Duodenal mucosa (tissue), 2 donors: ENCODE measurements around the gene TMEM182.

ENCODE experiments used
- H3K27ac ChIP-seq: one replicate; pipeline ENCODE4 v1.7.0; 2013; ENCODE audit warnings: low read depth, low read length
- H3K27me3 ChIP-seq, 2 donors: one replicate each; pipeline ENCODE4 v1.7.0; 2013; ENCODE audit warnings: low read length in 2 of 2, control low read depth in 1 of 2; ENCODE audit not compliant: insufficient read depth in 2 of 2, control insufficient read depth in 1 of 2
- H3K36me3 ChIP-seq, 2 donors: one replicate each; pipeline ENCODE4 v1.7.0; 2013; ENCODE audit warnings: low read length in 2 of 2, control low read depth in 1 of 2; ENCODE audit not compliant: insufficient read depth in 2 of 2, control insufficient read depth in 1 of 2
- H3K4me1 ChIP-seq, 2 donors: one replicate each; pipeline ENCODE4 v1.7.0; 2013; ENCODE audit warnings: low read length in 2 of 2, control low read depth in 1 of 2; ENCODE audit not compliant: insufficient read depth in 2 of 2, control insufficient read depth in 1 of 2
- H3K4me3 ChIP-seq, 2 donors: one replicate each; pipeline ENCODE4 v1.7.0; 2013; ENCODE audit warnings: low read length in 2 of 2, low read depth in 1 of 2
- H3K9ac ChIP-seq, 2 donors: one replicate each; pipeline ENCODE4 v1.7.0; 2013; ENCODE audit warnings: low read length in 2 of 2, low read depth in 1 of 2
- H3K9me3 ChIP-seq, 2 donors: one replicate each; pipeline ENCODE4 v1.7.0; 2013; ENCODE audit warnings: low read length in 2 of 2, control low read depth in 1 of 2; ENCODE audit not compliant: control insufficient read depth in 1 of 2

Gene TMEM182

DNA sequence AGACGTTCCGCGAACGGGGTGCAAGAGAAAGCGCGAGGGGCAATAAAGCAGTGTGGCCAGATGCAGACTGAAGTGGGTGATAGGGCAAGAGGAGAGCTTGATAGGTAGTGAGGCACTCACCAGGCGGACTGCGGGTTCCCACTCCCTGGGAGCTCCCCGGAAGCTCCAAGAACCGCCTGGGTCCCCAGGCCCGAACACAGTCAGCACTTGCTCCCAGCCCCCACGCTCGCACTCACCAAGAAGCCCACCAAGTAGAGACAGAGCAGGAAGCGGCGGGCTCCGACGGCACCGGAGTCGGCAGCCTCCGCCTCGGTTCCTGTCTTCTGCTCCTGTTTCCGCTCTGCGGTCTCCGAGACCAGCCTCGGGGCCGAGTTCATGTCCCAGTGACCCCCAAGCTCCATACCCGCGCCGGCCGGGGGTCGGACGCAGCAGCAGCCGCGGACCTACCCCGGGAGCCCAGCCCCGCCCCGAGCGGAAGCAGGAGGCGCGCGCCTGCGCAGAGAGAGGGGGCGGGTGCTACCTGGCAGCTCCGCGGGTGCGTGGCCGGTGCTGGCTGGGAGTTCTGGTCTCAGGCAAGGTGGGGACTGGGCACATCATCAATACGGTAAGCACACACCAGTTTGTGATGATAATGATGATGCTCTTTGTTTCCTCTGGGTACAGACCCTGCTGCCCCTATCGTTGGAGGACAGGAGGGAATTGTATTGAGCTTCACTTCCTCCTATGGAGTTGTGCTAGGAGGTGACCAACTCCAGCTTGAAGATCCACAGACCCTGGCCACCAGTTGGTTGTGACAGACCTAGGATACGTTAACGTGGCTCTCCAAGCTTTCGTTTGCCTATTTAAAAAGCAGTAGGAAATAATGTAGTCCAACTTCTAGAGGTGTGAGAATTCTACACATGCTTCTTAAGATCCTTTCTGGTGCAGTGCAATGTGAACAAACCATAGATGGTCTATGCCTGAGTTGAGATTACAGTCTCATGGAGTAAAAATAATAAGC, 25.1 kb upstream of the TMEM182 start:
- peak overlapping the region; percentile 74 for H3K27ac ChIP-seq
- H3K4me1 ChIP-seq = peaks cover 25% of the 10 kb centered on the region in 2 donors

DNA sequence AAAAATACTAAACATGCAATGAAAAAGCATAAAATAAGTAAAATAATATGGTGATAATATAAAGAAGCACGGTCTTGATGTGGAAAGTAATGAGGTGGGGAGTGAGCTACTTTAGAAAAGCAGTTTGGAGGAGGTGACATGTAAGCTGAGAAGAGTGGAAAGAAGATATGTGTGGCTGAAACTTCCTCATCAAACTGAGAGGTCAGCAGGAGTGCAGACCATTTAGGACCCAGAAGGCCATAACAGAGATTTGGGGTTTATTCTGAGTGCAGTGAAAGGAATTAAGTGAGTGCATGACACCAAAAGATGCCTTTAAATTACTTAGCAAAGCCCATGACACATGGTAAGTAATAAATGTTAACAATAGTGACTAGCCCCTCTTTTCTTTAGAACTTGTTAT, 24.4 kb upstream of the TMEM182 start:
- H3K9ac ChIP-seq = peak overlapping the region in 1 of 2 donors; percentile 93
- no peaks in the 10 kb centered on the region for H3K36me3 ChIP-seq
- H3K4me1 ChIP-seq = peaks cover 25% of the 10 kb centered on the region in 2 donors
- no peak overlapping the region for H3K27ac ChIP-seq
- H3K9me3 ChIP-seq = no peaks in the 10 kb centered on the region
- H3K27me3 ChIP-seq = no peaks in the 10 kb centered on the region
- H3K4me3 ChIP-seq = peak overlapping the region; percentile 89 to 95

More for the DNA sequence above, 25.1 kb upstream of the TMEM182 start:
- Histone ChIP-seq H3K9me3 (no peaks in the 10 kb centered on the region), H3K36me3 (peaks cover 2 to 5% of the 10 kb centered on the region in 2 donors), H3K27me3 (no peaks in the 10 kb centered on the region), H3K4me3 (peak overlapping the region; percentile 89 to 95), H3K9ac (peak overlapping the region; percentile 90 to 93)

DNA sequence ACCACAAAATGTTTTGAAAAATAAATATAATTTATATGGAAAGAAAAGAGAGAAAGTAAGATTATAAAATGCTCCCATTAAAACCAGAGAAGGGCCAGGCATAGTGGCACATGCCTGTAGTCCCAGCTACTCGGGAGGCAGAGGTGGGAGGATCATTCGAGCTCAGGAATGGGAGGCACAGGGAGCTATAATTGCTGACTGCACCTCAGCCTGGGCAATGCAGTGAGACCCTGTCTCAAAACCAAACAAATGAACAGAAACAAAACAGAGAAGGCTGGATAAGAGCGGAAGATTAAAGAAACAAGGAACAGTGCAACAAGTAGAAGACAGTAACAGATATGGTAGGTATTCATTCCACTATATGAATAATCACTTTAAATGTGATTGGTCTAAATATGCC, 18.6 kb upstream of the TMEM182 start:
- no peak overlapping the region for H3K4me3 ChIP-seq
- no peaks in the 10 kb centered on the region for H3K4me1 ChIP-seq
- H3K27ac ChIP-seq = no peak overlapping the region
- no peaks in the 10 kb centered on the region for H3K36me3 ChIP-seq
- H3K9me3 ChIP-seq = no peaks in the 10 kb centered on the region
- no peaks in the 10 kb centered on the region for H3K27me3 ChIP-seq
- H3K9ac ChIP-seq = no peak overlapping the region

DNA sequence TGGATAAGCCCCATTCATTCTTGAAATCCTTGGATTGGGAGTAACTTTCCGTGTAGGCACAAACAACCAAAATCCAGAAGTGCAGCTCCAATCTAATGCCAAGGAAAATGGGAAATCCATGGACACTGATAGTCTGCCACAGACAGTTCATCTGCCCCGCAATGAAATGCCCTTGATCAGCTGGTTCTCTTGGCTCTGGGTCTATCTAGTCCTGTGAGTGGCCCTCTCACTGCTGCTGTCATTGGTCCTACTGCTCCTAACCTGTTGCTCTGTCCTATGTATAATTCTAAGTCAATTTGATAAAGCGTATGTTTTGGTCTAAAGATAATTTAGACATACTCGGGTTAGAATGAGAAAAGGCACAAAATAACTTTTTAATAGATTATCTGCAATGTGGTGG, 13.7 kb upstream of the TMEM182 start:
- no peaks in the 10 kb centered on the region for H3K36me3 ChIP-seq
- H3K4me3 ChIP-seq = no peak overlapping the region
- no peak overlapping the region for H3K27ac ChIP-seq
- no peaks in the 10 kb centered on the region for H3K9me3 ChIP-seq
- H3K4me1 ChIP-seq = no peaks in the 10 kb centered on the region
- no peaks in the 10 kb centered on the region for H3K27me3 ChIP-seq
- no peak overlapping the region for H3K9ac ChIP-seq

DNA sequence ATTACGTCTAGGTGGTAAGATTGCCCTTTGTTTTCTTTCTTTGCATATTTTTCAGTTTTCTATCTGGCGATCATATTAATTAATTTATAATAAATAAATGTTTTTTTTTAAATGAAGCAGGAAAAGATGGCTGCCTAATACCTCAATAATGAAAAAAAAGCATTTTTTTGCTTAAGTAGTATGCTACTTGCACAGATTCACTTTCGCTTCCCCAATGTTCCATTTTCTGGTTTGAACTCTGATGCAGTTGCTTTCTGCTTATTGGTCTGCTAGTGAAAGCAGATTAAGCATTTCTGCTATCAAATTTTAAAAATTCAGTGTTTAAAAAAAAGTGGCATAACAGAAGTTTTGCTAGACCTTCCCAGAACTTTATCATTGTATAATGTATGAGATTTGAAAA, 11.9 kb upstream of the TMEM182 start:
- H3K27ac ChIP-seq = no peak overlapping the region
- no peaks in the 10 kb centered on the region for H3K9me3 ChIP-seq
- no peak overlapping the region for H3K9ac ChIP-seq
- no peaks in the 10 kb centered on the region for H3K27me3 ChIP-seq
- H3K4me1 ChIP-seq = no peaks in the 10 kb centered on the region
- H3K36me3 ChIP-seq = no peaks in the 10 kb centered on the region
- H3K4me3 ChIP-seq = no peak overlapping the region

DNA sequence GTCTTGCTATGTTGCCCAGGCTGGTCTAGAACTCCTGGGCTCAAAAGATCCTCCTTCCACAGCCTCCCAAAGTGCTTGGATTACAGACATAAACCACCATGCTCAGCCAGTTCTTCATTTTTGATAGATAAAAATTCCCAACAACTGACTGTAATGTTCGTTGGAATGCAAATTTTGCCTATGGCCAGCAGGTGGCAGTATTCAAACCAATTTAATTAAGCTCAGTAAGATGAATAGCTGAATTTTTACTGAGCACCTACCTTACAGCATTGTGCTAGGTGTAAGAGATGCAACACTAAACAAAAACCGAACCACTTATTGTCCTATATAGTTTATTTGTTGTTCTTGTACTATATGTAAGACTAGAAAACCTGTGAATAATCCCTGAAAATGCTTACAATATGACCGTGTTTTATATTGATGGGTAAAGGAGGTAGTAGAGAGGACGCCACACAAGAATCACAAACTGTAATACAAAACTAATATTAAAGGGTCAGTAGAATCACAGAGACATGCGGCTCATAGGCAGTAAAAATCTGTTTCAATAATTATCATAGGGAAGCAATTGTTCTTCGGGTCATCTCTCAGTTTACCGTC, 8.2 kb upstream of the TMEM182 start:
- Histone ChIP-seq H3K4me1 (no peaks in the 10 kb centered on the region), H3K9me3 (no peaks in the 10 kb centered on the region), H3K27me3 (no peaks in the 10 kb centered on the region), H3K27ac (no peak overlapping the region), H3K9ac (no peak overlapping the region), H3K4me3 (no peak overlapping the region), H3K36me3 (no peaks in the 10 kb centered on the region)

DNA sequence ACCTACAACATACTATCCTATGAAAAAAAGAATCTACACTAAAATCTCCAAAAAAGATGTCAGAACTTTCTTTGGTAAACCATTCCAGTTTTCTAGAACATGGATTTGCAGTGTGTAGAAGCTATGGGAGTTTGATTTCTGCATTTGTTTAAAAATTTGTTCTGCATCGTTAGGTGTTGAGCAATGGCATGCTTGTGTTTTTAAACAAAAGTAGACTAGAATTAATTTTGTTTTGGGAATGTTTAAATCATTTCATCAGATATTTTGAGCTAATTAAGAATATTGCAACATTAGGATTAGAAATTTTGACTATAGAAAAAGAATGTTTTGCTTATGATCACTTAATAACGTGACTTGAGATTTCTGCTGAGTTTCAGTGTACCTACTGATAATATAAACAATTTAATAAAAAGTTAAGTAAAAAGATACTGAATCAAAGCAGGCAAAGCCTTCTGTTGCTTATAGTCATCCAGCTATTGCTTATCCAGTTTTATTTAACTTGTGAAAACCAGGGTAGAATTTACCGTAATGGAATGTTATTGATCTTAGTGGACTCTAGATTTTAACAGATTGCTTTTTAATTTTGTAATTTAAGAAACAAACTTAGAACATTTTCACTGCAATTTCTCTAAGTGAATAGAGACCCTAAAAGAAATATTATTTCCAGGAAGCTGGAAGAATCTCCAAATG, 7.2 kb upstream of the TMEM182 start:
- Histone ChIP-seq H3K36me3 (no peaks in the 10 kb centered on the region), H3K27ac (no peak overlapping the region), H3K4me3 (no peak overlapping the region), H3K27me3 (no peaks in the 10 kb centered on the region), H3K4me1 (no peaks in the 10 kb centered on the region), H3K9ac (no peak overlapping the region), H3K9me3 (no peaks in the 10 kb centered on the region)

DNA sequence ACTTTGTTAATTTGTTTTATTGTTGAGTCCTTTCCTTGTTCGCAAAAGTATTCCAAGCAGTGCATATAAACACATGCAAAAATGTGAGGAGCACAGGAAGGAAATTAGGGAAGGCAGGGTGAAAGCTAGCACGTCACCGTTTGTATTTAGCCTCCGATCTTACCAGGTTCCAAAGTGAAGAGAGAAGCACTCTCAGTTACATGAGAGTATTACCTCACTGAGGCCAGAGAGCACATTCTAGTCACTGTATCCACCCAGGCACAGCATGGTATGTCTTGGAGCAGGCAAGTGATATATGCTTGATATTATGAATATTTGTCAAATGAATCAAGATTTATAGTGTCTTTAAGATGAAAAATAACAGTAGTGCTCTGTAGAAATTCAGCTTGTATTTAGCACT, 6.5 kb upstream of the TMEM182 start:
- Histone ChIP-seq H3K4me3 (no peak overlapping the region), H3K27me3 (no peaks in the 10 kb centered on the region), H3K27ac (no peak overlapping the region)

DNA sequence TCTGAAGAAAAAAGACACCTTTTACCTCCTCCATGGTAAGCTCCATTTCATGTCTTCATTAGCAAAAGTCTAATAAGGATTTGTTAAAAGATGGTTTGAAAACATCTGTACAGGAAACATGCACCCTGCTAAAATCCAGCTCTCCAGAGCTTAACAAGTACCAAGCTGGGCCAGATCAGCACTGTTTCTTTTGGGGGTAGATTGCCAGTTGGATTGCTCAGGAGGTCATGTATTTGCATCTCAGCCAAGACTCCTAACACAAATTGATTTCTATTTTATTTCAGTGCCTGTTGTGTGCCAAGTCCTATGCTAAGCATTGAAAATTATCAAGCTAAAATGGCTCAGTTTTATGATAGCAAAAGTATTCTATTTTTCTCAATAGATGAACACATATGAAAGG, 3.4 kb upstream of the TMEM182 start:
- no peaks in the 10 kb centered on the region for H3K27me3 ChIP-seq
- H3K27ac ChIP-seq = no peak overlapping the region
- no peaks in the 10 kb centered on the region for H3K4me1 ChIP-seq
- no peak overlapping the region for H3K9ac ChIP-seq
- no peak overlapping the region for H3K4me3 ChIP-seq
- H3K9me3 ChIP-seq = no peaks in the 10 kb centered on the region
- H3K36me3 ChIP-seq = no peaks in the 10 kb centered on the region

More for the DNA sequence above, 6.5 kb upstream of the TMEM182 start:
- H3K9me3 ChIP-seq = no peaks in the 10 kb centered on the region
- no peaks in the 10 kb centered on the region for H3K4me1 ChIP-seq
- H3K36me3 ChIP-seq = no peaks in the 10 kb centered on the region
- no peak overlapping the region for H3K9ac ChIP-seq

DNA sequence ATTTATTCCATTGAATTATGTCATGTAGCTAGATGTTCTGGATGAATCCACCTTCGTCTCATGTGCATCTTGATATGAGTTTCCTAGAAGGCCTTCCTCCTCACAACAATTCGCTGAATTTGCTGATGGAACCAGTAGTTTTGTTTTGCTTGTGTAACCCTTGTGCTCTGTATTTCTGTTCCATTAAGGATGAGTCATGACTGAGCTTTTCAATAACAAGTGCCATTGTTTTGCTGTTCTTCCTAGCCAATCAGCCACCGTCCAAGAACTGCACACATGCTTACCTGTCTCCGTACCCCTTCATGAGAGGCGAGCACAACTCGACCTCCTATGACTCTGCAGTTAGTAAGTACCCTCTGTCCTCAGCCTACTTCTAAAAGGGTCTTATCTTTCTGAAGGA, 2.3 kb downstream of the TMEM182 start:
- no peaks in the 10 kb centered on the region for H3K27me3 ChIP-seq
- no peak overlapping the region for H3K27ac ChIP-seq
- no peak overlapping the region for H3K4me3 ChIP-seq
- no peaks in the 10 kb centered on the region for H3K4me1 ChIP-seq
- H3K36me3 ChIP-seq = no peaks in the 10 kb centered on the region
- H3K9ac ChIP-seq = no peak overlapping the region
- H3K9me3 ChIP-seq = no peaks in the 10 kb centered on the region
